GM23248 (cell line): Measurements from ENCODE around the gene ZRSR2. TPM values are rescaled to one million over a fixed set of nuclear protein-coding genes. Genes with fewer than 3 reads are reported as not detected.
A peak's percentile ranks its signal among the peaks of the same experiment; 100 is the strongest.

Experiments
- DNase-seq: peaks from one replicate; pipeline ENCODE4 v3.0.0-alpha.2; 2015
- H2AFZ ChIP-seq: fragments of 200-600 bp; sonication (generic); 2 replicates; pipeline ENCODE4 v1.6.1; 2016; ENCODE audit warnings: antibody characterized with exemption
- H3F3A ChIP-seq: fragments of 200-600 bp; sonication (generic); 2 replicates; pipeline ENCODE4 v1.6.1; 2016; ENCODE audit warnings: mild to moderate bottlenecking, antibody characterized with exemption, mixed run types; ENCODE audit not compliant: insufficient read depth
- H3K27ac ChIP-seq: fragments of 200-600 bp; sonication (generic); 2 replicates; pipeline ENCODE4 v1.5.1; 2016; ENCODE audit warnings: mild to moderate bottlenecking
- H3K27me3 ChIP-seq: fragments of 200-600 bp; sonication (generic); replicated peaks from 2 replicates; pipeline ENCODE4 v1.6.1; 2016; ENCODE audit warnings: mild to moderate bottlenecking; ENCODE audit not compliant: insufficient read depth
- H3K36me3 ChIP-seq: fragments of 200-600 bp; sonication (generic); 2 replicates; pipeline ENCODE4 v1.6.1; 2016; ENCODE audit warnings: low read depth, mild to moderate bottlenecking
- H3K4me1 ChIP-seq: fragments of 200-600 bp; sonication (generic); 2 replicates; pipeline ENCODE4 v1.6.1; 2016; ENCODE audit warnings: mild to moderate bottlenecking; ENCODE audit not compliant: insufficient read depth
- H3K4me2 ChIP-seq: fragments of 200-600 bp; sonication (generic); one replicate; pipeline ENCODE4 v1.6.1; 2016; ENCODE audit warnings: mild to moderate bottlenecking; ENCODE audit not compliant: unreplicated experiment
- H3K4me3 ChIP-seq: fragments of 200-600 bp; sonication (generic); 2 replicates; pipeline ENCODE4 v1.5.1; 2016; ENCODE audit warnings: mild to moderate bottlenecking
- H3K79me2 ChIP-seq: fragments of 200-600 bp; sonication (generic); 2 replicates; pipeline ENCODE4 v1.6.1; 2016; ENCODE audit warnings: mild to moderate bottlenecking; ENCODE audit not compliant: insufficient read depth
- H3K9ac ChIP-seq: fragments of 200-600 bp; sonication (generic); 2 replicates; pipeline ENCODE4 v1.6.1; 2016; ENCODE audit warnings: mild to moderate bottlenecking
- H3K9me2 ChIP-seq: fragments of 200-600 bp; sonication (generic); 2 replicates; pipeline ENCODE4 v1.6.1; 2016; ENCODE audit warnings: mixed run types, mild to moderate bottlenecking, moderate library complexity; ENCODE audit not compliant: insufficient read depth
- H3K9me3 ChIP-seq: fragments of 200-600 bp; sonication (generic); one replicate; pipeline ENCODE4 v1.6.1; 2017; ENCODE audit warnings: low read depth
- H4K20me1 ChIP-seq: fragments of 200-600 bp; sonication (generic); 2 replicates; pipeline ENCODE4 v1.6.0; 2016; ENCODE audit not compliant: insufficient read depth
- EZH2 ChIP-seq: fragments of 200-600 bp; sonication (generic); IDR thresholded peaks from 2 replicates; pipeline ENCODE4 v1.6.1; 2018; ENCODE audit warnings: antibody characterized with exemption, mild to moderate bottlenecking; ENCODE audit not compliant: insufficient read depth, poor library complexity, severe bottlenecking
- EZH2phosphoT487 ChIP-seq: fragments of 200-600 bp; sonication (generic); IDR thresholded peaks from 2 replicates; pipeline ENCODE4 v1.6.1; 2018; ENCODE audit warnings: antibody characterized with exemption, moderate library complexity, mild to moderate bottlenecking, low read depth; ENCODE audit not compliant: insufficient read depth
- WGBS, 2 experiments: methylation state at CpG; one replicate each; pipeline ENCODE4 v1.1.6; 2015 to 2017; ENCODE audit warnings: low lambda C conversion rate in 2 of 2, low coverage in 1 of 2; ENCODE audit errors: missing lambda C conversion rate in 2 of 2; 5-methylcytosine and 5-hydroxymethylcytosine counted together
- in situ Hi-C: fragments of 300-500 bp; cut with MboI; formaldehyde crosslinking; loops from 2 replicates; pipeline ENCODE4 v1.15.0; 2020
- polyA plus RNA-seq: library from polyadenylated mRNA; unstranded; fragments of >200 nt; fragmentation: Nextera tagmentation; extraction: Ambion mirVana; gene quantifications from 2 replicates; pipeline ENCODE4 v1.2.1, GENCODE V29; 2016
- total RNA-seq: library from RNA; depleted of rRNA; stranded (reverse); fragments of >200 nt; shearing (Covaris generic); gene quantifications from 2 replicates; pipeline ENCODE4 v1.2.3, GENCODE V29; 2014

ZRSR2 gene
- total and polyA plus RNA-seq, 2 experiments from 2014 or later = 4.1 to 9.9 TPM

DNA sequence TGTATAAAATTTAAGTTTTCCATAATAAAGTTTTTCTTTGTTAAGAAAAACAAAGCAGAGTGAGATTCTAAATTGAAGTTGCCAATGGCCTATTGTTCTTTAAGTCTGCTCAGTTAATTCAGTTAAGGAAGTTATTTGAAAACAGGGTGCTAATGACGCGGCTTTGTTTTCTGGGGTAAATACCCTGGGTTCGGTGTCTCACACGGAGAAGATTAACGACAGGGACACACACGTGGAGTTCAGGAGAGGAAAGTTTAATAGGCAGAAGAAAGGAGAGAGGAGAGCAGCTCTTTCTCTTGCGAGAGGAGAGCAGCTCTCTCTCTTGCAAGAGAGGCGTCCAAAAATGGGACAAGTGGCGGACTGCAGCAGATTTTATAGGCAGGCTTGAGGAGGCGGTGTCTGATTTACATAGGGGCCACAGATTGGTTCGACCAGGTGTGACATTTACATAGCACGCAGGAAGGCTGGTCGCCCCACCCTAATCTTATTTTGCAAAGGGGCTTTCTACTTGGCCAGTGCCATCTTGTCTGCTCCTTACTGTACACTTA lies 42.6 kb upstream of the ZRSR2 start:
- H3K79me2 ChIP-seq = no peaks in the 10 kb centered on the region
- H3K9me2 ChIP-seq = no peaks in the 10 kb centered on the region
- H4K20me1 ChIP-seq = no peaks in the 10 kb centered on the region
- peaks cover 32% of the 10 kb centered on the region for H3F3A ChIP-seq
- H3K9ac ChIP-seq = no peak overlapping the region
- DNase-seq = no peak
- TF ChIP-seq EZH2 (no peak), EZH2phosphoT487 (no peak)
- no peak overlapping the region for H3K4me3 ChIP-seq
- WGBS, 2 experiments = 87 to 89% methylated on average over 13 of the region's 13 CpGs
- no peak overlapping the region for H3K4me2 ChIP-seq
- no peaks in the 10 kb centered on the region for H3K9me3 ChIP-seq
- H3K4me1 ChIP-seq = peaks cover 31% of the 10 kb centered on the region
- no peaks in the 10 kb centered on the region for H3K36me3 ChIP-seq
- H3K27me3 ChIP-seq = no peaks in the 10 kb centered on the region
- no peak overlapping the region for H3K27ac ChIP-seq
- no peak overlapping the region for H2AFZ ChIP-seq
- in situ Hi-C loops = no loop called here

- Histone ChIP-seq H3K79me2 (no peaks in the 10 kb centered on the region), H3K4me1 (peaks cover 31% of the 10 kb centered on the region), H3K27me3 (no peaks in the 10 kb centered on the region), H3K9me3 (no peaks in the 10 kb centered on the region), H4K20me1 (no peaks in the 10 kb centered on the region), H3K9ac (no peak overlapping the region), H3K36me3 (no peaks in the 10 kb centered on the region), H2AFZ (no peak overlapping the region), H3K27ac (0 out of 2 replicates have a peak overlapping the region, but pooled peaks have one; percentile 79), H3K4me3 (no peak overlapping the region), H3K4me2 (no peak overlapping the region), H3K9me2 (no peaks in the 10 kb centered on the region), H3F3A (peaks cover 32% of the 10 kb centered on the region)
- DNase-seq = no peak
- in situ Hi-C loops = no loop called here
- TF ChIP-seq EZH2 = no peak
- TF ChIP-seq EZH2phosphoT487 = no peak
- 90 to 100% methylated on average over 2 to 3 of the region's 3 CpGs for WGBS, 2 experiments
Measured at GRCh38 chrX:15748841-15749240, 41.4 kb upstream of the ZRSR2 start.

- TF ChIP-seq EZH2phosphoT487 (no peak), EZH2 (no peak)
- Histone ChIP-seq H3K9me2 (no peaks in the 10 kb centered on the region), H3K9me3 (no peaks in the 10 kb centered on the region), H3K4me3 (peak overlapping the region; percentile 48), H3K4me2 (peak overlapping the region; percentile 65), H4K20me1 (no peaks in the 10 kb centered on the region), H3K36me3 (no peaks in the 10 kb centered on the region), H3K27ac (peak overlapping the region; percentile 79), H3K9ac (peak overlapping the region; percentile 77), H3F3A (peaks cover 32% of the 10 kb centered on the region), H3K27me3 (no peaks in the 10 kb centered on the region), H3K4me1 (peaks cover 31% of the 10 kb centered on the region), H2AFZ (peak overlapping the region; percentile 83), H3K79me2 (no peaks in the 10 kb centered on the region)
- in situ Hi-C loops = no loop called here
- 3 to 12% methylated on average over 7 of the region's 7 CpGs for WGBS, 2 experiments
- peak; percentile 69 for DNase-seq
Measured at GRCh38 chrX:15749642-15750610, 40.4 kb upstream of the ZRSR2 start.

GRCh38 chrX:15750611-15751154 lies 39.6 kb upstream of the ZRSR2 start:
- Histone ChIP-seq H3K4me1 (peaks cover 31% of the 10 kb centered on the region), H3K4me3 (peak overlapping the region; percentile 48), H3K9ac (peak overlapping the region; percentile 77), H3K4me2 (peak overlapping the region; percentile 65), H3K9me3 (no peaks in the 10 kb centered on the region), H3K27ac (peak overlapping the region; percentile 79), H2AFZ (peak overlapping the region; percentile 83; the same call in 1 of the 2 replicates), H3F3A (peaks cover 32% of the 10 kb centered on the region), H3K79me2 (no peaks in the 10 kb centered on the region), H3K27me3 (no peaks in the 10 kb centered on the region), H3K36me3 (no peaks in the 10 kb centered on the region), H3K9me2 (no peaks in the 10 kb centered on the region), H4K20me1 (no peaks in the 10 kb centered on the region)
- DNase-seq = peak; percentile 40
- WGBS, 2 experiments = 5 to 10% methylated on average over 5 of the region's 5 CpGs
- in situ Hi-C loops = no loop called here
- TF ChIP-seq EZH2 = no peak
- TF ChIP-seq EZH2phosphoT487 = no peak
